Ascending aorta (tissue), 2 donors: ENCODE data around the gene PCDHGB1. TPM values are rescaled to one million over a fixed set of nuclear protein-coding genes. Genes with fewer than 3 reads are reported as not detected.
A peak's percentile ranks its signal among the peaks of the same experiment; 100 is the strongest.
"Not testable (repeated sequence)": the region's sequence is repeated elsewhere in the genome, so short reads cannot be mapped to it uniquely, and the experiment has no call there.

Experiments
- DNase-seq, 2 donors: peaks; one replicate each; pipeline ENCODE4 v3.0.0-alpha.2; 2019; ENCODE audit warnings: low spot score in 2 of 2
- H3K27ac ChIP-seq, 2 donors: fragments of 200-600 bp; sonication (generic); one replicate each; pipeline ENCODE4 v1.5.1; 2016 to 2017; ENCODE audit warnings: mild to moderate bottlenecking in 1 of 2
- H3K27me3 ChIP-seq: fragments of 200-600 bp; sonication (generic); one replicate; pipeline ENCODE4 v1.5.1; 2017
- H3K36me3 ChIP-seq, 2 donors: fragments of 200-600 bp; sonication (generic); one replicate each; pipeline ENCODE4 v1.5.1; 2016
- H3K4me1 ChIP-seq, 2 donors: fragments of 200-600 bp; sonication (generic); one replicate each; pipeline ENCODE4 v1.5.1; 2016 to 2017; ENCODE audit warnings: mild to moderate bottlenecking in 1 of 2
- H3K4me3 ChIP-seq, 2 donors: fragments of 200-600 bp; sonication (generic); one replicate each; pipeline ENCODE4 v1.5.1; 2016 to 2017; ENCODE audit warnings: mild to moderate bottlenecking in 1 of 2
- H3K9me3 ChIP-seq, 2 donors: fragments of 200-600 bp; sonication (generic); one replicate each; pipeline ENCODE4 v1.5.1; 2016
- intact Hi-C: fragments of 100-400 bp; cut with DNase I; formaldehyde crosslinking; loops from one replicate; pipeline ENCODE4 v1.15.1; 2023
- total RNA-seq: library from RNA; depleted of rRNA; stranded (reverse); fragments of >200 nt; gene quantifications from one replicate; pipeline ENCODE4 v1.1.0, GENCODE V29; 2016
- TF ChIP-seq, protein P1 (sequence below), 3 experiments: fragments of 200-600 bp in 2 of 3; fragments of 450-650 bp in 1 of 3; sonication (generic) in 2 of 3; IDR thresholded peaks; one replicate each; pipeline ENCODE4 v1.5.1; 2016 to 2019; ENCODE audit warnings: antibody characterized with exemption in 3 of 3, mild to moderate bottlenecking in 1 of 3, moderate library complexity in 1 of 3

Gene PCDHGB1
- total RNA-seq, 1 donor from 2014 or later: 1.8 TPM

DNA sequence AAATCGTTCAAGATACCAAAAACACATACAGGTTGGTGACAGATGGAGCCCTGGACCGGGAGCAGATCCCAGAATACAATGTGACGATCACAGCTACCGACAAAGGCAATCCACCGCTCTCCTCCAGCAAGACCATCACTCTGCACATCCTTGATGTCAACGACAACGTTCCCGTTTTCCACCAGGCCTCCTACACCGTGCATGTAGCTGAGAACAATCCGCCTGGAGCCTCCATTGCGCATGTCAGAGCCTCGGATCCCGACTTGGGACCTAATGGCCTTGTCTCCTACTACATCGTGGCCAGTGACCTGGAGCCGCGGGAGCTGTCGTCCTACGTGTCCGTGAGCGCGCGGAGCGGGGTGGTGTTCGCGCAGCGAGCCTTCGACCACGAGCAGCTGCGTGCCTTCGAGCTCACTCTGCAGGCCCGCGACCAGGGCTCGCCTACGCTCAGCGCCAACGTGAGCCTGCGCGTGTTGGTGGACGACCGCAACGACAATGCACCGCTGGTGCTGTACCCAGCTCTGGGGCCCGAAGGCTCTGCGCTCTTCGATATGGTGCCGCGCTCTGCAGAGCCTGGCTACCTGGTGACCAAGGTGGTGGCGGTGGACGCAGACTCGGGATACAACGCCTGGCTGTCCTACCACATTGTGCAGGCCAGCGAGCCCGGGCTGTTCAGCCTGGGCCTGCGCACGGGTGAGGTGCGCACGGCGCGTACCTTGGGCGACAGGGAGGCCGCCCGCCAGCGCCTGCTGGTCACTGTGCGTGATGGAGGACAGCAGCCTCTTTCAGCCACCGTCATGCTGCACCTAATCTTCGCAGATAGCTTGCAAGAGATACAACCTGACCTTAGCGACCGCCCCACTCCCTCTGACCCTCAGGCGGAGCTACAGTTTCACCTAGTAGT lies 21.9 kb downstream of the PCDHGB1 start:
- TF ChIP-seq, protein P1, sequence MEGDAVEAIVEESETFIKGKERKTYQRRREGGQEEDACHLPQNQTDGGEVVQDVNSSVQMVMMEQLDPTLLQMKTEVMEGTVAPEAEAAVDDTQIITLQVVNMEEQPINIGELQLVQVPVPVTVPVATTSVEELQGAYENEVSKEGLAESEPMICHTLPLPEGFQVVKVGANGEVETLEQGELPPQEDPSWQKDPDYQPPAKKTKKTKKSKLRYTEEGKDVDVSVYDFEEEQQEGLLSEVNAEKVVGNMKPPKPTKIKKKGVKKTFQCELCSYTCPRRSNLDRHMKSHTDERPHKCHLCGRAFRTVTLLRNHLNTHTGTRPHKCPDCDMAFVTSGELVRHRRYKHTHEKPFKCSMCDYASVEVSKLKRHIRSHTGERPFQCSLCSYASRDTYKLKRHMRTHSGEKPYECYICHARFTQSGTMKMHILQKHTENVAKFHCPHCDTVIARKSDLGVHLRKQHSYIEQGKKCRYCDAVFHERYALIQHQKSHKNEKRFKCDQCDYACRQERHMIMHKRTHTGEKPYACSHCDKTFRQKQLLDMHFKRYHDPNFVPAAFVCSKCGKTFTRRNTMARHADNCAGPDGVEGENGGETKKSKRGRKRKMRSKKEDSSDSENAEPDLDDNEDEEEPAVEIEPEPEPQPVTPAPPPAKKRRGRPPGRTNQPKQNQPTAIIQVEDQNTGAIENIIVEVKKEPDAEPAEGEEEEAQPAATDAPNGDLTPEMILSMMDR (IDR thresholded peaks at IDR 0.05): no peak
- Histone ChIP-seq H3K27me3 (no peaks in the 10 kb centered on the region), H3K36me3 (no peaks in the 10 kb centered on the region), H3K4me3 (no peak overlapping the region), H3K27ac (no peak overlapping the region), H3K9me3 (peaks cover 90 to 100% of the 10 kb centered on the region in 2 donors), H3K4me1 (no peaks in the 10 kb centered on the region)
- intact Hi-C loops: no loop called here
- no peak for DNase-seq

DNA sequence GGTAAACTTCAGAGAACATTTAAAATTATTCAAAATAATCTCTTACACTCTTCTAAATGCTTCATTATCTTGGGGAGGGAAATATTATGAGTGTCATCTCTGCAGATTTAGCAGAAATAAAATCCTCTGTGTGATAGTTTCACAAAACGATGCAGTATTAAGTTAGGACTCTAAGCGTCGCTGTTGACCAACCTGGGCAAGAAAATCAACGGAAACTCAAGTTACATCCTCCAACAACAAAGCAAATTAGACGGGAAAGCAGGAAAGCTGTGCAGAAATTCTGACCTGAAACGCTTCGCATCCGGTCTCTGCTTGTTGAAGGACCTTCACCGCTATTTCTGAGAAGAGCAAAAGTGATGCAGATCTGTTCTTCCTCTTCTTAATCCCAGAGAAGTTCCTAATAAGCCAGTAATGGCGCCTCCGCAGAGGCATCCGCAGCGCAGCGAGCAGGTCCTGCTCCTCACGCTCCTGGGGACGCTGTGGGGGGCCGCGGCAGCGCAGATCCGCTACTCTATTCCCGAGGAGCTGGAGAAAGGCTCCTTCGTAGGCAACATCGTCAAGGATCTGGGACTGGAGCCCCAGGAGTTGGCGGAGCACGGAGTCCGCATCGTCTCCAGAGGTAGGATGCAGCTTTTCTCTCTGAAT lies 23.9 kb downstream of the PCDHGB1 start, which contains the start of gene PCDHGA6:
TSS of gene PCDHGA6 (plus strand) at position 219 of the 645 bp plus-strand sequence. CDS start at position 412, 193 bp downstream.
- no peaks in the 10 kb centered on the region for H3K4me1 ChIP-seq
- peak within 1 kb of the TSS in 1 of 2 donors; percentile 38 for H3K4me3 ChIP-seq
- no peak for DNase-seq
- peaks cover 92 to 100% of the 10 kb centered on the region in 2 donors for H3K9me3 ChIP-seq
- TF ChIP-seq, protein P1 (IDR thresholded peaks at IDR 0.05): no peak
- H3K36me3 ChIP-seq: no peaks in the 10 kb centered on the region
- H3K27me3 ChIP-seq: no peaks in the 10 kb centered on the region
- intact Hi-C loops: no loop called here
- no peak within 1 kb of the TSS for H3K27ac ChIP-seq

DNA sequence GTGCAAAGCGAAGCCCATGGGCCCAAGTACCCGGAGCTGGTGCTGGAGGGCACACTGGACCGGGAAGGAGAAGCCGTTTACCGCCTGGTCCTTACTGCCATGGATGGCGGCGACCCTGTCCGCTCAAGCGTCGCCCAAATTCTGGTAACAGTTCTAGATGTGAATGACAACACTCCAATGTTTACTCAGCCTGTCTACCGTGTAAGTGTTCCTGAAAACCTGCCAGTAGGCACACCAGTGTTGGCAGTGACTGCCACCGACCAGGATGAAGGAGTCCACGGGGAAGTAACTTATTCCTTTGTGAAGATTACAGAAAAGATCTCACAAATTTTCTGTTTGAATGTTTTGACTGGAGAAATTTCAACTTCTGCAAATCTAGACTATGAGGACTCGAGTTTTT lies 24.7 kb downstream of the PCDHGB1 start:
- intact Hi-C loops: no loop called here
- Histone ChIP-seq H3K9me3 (peaks cover 88 to 100% of the 10 kb centered on the region in 2 donors), H3K4me3 (no peak overlapping the region)

DNA sequence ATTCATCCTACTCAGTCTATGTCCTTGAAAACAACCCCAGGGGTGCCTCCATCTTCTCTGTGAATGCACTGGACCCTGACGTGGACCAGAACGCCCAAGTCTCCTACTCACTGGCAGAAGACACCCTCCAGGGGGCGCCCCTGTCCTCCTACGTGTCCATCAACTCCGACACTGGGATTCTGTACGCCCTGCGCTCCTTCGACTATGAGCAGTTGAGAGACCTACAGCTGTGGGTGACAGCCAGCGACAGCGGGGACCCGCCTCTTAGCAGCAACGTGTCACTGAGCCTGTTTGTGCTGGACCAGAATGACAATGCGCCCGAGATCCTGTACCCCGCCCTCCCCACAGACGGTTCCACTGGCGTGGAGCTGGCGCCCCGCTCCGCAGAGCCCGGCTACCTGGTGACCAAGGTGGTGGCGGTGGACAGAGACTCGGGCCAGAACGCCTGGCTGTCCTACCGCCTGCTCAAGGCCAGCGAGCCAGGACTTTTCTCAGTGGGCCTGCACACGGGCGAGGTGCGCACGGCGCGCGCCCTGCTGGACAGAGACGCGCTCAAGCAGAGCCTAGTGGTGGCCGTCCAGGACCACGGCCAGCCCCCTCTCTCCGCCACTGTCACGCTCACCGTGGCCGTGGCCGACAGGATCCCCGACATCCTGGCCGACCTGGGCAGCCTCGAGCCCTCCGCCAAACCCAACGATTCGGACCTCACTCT lies 25.7 kb downstream of the PCDHGB1 start:
- H3K27ac ChIP-seq, H3K4me3 ChIP-seq, DNase-seq, H3K27me3 ChIP-seq, H3K36me3 ChIP-seq, intact Hi-C loops, H3K4me1 ChIP-seq: not testable (repeated sequence)
- peaks cover 90 to 99% of the 10 kb centered on the region in 2 donors for H3K9me3 ChIP-seq

More for the DNA sequence above, 24.7 kb downstream of the PCDHGB1 start:
- DNase-seq: no peak
- H3K36me3 ChIP-seq: no peaks in the 10 kb centered on the region
- TF ChIP-seq, protein P1 (IDR thresholded peaks at IDR 0.05): no peak
- no peak overlapping the region for H3K27ac ChIP-seq
- no peaks in the 10 kb centered on the region for H3K27me3 ChIP-seq
- H3K4me1 ChIP-seq: no peaks in the 10 kb centered on the region

DNA sequence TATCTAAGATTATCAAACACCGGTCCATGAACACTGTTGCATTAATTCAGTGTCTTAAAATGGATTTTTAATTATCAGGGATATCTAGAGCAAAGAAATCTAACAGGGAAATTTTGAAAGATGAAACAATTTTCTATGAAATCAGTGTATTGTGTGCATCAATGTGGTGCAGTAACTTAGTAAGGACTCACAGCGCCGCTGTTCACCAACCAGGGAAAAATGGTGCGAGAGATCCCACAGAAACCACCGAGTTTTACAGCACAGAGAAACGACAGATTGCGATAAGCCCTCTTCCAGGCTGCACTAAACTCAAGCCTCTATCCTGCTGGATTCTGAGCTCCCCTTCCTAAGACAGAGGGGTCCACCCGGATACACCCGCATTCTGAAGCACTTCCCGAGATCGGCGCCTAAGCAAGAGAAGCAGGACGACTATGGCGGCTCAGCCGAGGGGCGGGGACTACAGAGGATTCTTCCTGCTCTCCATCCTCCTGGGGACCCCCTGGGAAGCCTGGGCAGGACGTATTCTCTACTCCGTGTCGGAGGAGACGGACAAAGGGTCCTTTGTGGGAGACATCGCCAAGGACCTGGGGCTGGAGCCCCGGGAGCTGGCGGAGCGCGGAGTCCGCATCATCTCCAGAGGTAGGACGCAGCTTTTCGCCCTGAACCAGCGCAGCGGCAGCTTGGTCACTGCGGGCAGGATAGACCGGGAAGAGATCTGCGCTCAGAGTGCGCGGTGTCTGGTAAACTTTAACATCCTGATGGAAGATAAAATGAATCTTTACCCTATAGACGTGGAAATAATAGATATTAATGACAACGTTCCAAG lies 32.8 kb downstream of the PCDHGB1 start, which contains the start of gene PCDHGA7:
TSS of gene PCDHGA7 (plus strand) at position 274 of the 826 bp plus-strand sequence. CDS start at position 432, 158 bp downstream.
- H3K4me1 ChIP-seq: no peaks in the 10 kb centered on the region
- intact Hi-C loops: no loop called here
- H3K4me3 ChIP-seq: peak within 1 kb of the TSS; percentile 19 to 21
- TF ChIP-seq, protein P1 (IDR thresholded peaks at IDR 0.05): no peak
- no peaks in the 10 kb centered on the region for H3K27me3 ChIP-seq
- no peak for DNase-seq
- H3K27ac ChIP-seq: no peak within 1 kb of the TSS
- peaks cover 0 to 6% of the 10 kb centered on the region in 2 donors for H3K36me3 ChIP-seq
- peaks cover 85 to 99% of the 10 kb centered on the region in 2 donors for H3K9me3 ChIP-seq
